GM12865 (cell line): ENCODE measurements around the gene RAB26.
"Not testable (repeated sequence)": the region's sequence is repeated elsewhere in the genome, so short reads cannot be mapped to it uniquely, and the experiment has no call there.

Experiments
- DNase-seq: peaks from one replicate; pipeline ENCODE4 v3.0.0; 2010; ENCODE audit warnings: low read depth
- H3K4me3 ChIP-seq: 2 replicates; pipeline ENCODE4 v1.5.1; 2011; ENCODE audit warnings: mild to moderate bottlenecking, low read depth, low read length, control low read depth
- CTCF ChIP-seq: IDR thresholded peaks from 2 replicates; pipeline ENCODE4 v1.5.1; 2011; ENCODE audit warnings: low read length, control low read depth, low read depth, inconsistent platforms; ENCODE audit not compliant: insufficient read depth; ENCODE audit errors: missing control alignments

The RAB26 gene

GRCh38 chr16:2147981-2148671 lies at the start of gene RAB26:
Gene RAB26 (plus strand): TSS chr16:2148625. CDS start chr16:2148784, 159 bp downstream.
- peak within 1 kb of the TSS; percentile 32 for H3K4me3 ChIP-seq
- DNase-seq, result peak; percentile 44
- no peak for TF ChIP-seq CTCF

GRCh38 chr16:2101581-2101980 lies 46.8 kb upstream of the RAB26 start:
- not testable (repeated sequence) for DNase-seq, H3K4me3 ChIP-seq

GRCh38 chr16:2102471-2102870 lies 46.0 kb upstream of the RAB26 start:
- H3K4me3 ChIP-seq, result no peak overlapping the region
- no peak for DNase-seq
- TF ChIP-seq CTCF, result no peak

- not testable (repeated sequence) for H3K4me3 ChIP-seq, DNase-seq
These were observed 44.0 kb upstream of the RAB26 start for GRCh38 chr16:2104464-2104863.

- DNase-seq, result not testable (repeated sequence)
These were observed 43.1 kb upstream of the RAB26 start for GRCh38 chr16:2105291-2105690.

GRCh38 chr16:2105769-2106168 lies 42.7 kb upstream of the RAB26 start:
- not testable (repeated sequence) for H3K4me3 ChIP-seq, DNase-seq

More at GRCh38 chr16:2105291-2105690, 43.1 kb upstream of the RAB26 start:
- H3K4me3 ChIP-seq, result not testable (repeated sequence)

- DNase-seq, H3K4me3 ChIP-seq: not testable (repeated sequence)
These were observed 42.2 kb upstream of the RAB26 start for GRCh38 chr16:2106211-2106610.

GRCh38 chr16:2107121-2107790 lies 41.2 kb upstream of the RAB26 start:
- H3K4me3 ChIP-seq, DNase-seq: not testable (repeated sequence)

GRCh38 chr16:2107791-2108125 lies 40.7 kb upstream of the RAB26 start:
- DNase-seq, H3K4me3 ChIP-seq: not testable (repeated sequence)

GRCh38 chr16:2108446-2109270 lies 39.8 kb upstream of the RAB26 start:
- not testable (repeated sequence) for DNase-seq, H3K4me3 ChIP-seq

- not testable (repeated sequence) for DNase-seq, H3K4me3 ChIP-seq
These were observed 39.2 kb upstream of the RAB26 start for GRCh38 chr16:2109271-2109580.

GRCh38 chr16:2109872-2110271 lies 38.6 kb upstream of the RAB26 start:
- not testable (repeated sequence) for DNase-seq, H3K4me3 ChIP-seq

GRCh38 chr16:2110332-2111008 lies 38.0 kb upstream of the RAB26 start:
- not testable (repeated sequence) for DNase-seq

GRCh38 chr16:2111009-2111353 lies 37.4 kb upstream of the RAB26 start:
- H3K4me3 ChIP-seq, DNase-seq: not testable (repeated sequence)

More at GRCh38 chr16:2110332-2111008, 38.0 kb upstream of the RAB26 start:
- not testable (repeated sequence) for H3K4me3 ChIP-seq

GRCh38 chr16:2111412-2112335 lies 36.8 kb upstream of the RAB26 start:
- DNase-seq, H3K4me3 ChIP-seq: not testable (repeated sequence)
